Neutrophil (primary cell): Measurements from ENCODE around the gene NAT9.
A peak's percentile ranks its signal among the peaks of the same experiment; 100 is the strongest.

Experiments used
- H3K27ac ChIP-seq: fragments of 200-600 bp; sonication (generic); 2 replicates; pipeline ENCODE4 v1.5.1; 2016; ENCODE audit warnings: mild to moderate bottlenecking, moderate library complexity
- H3K27me3 ChIP-seq: fragments of 200-600 bp; sonication (generic); 2 replicates; pipeline ENCODE4 v1.6.0; 2016; ENCODE audit warnings: mild to moderate bottlenecking
- H3K36me3 ChIP-seq: fragments of 200-600 bp; sonication (generic); 2 replicates; pipeline ENCODE4 v1.5.1; 2017
- H3K4me1 ChIP-seq, 2 experiments: fragments of 200-600 bp in 1 of 2; sonication (generic) in 1 of 2; 1 replicate in 1 of 2; 2 replicates in 1 of 2; pipeline versions ENCODE4 v1.5.1 to v1.6.1; 2013 to 2016; ENCODE audit warnings: low read depth in 1 of 2, low read length in 1 of 2, mild to moderate bottlenecking in 1 of 2, moderate library complexity in 1 of 2; ENCODE audit not compliant: control insufficient read depth in 1 of 2, insufficient read depth in 1 of 2
- H3K4me3 ChIP-seq, 2 experiments: fragments of 200-600 bp in 1 of 2; sonication (generic) in 1 of 2; 1 replicate in 1 of 2; 2 replicates in 1 of 2; pipeline ENCODE4 v1.5.1; 2013 to 2016; ENCODE audit warnings: low read depth in 1 of 2, low read length in 1 of 2, mild to moderate bottlenecking in 1 of 2, moderate library complexity in 1 of 2
- H3K9me3 ChIP-seq: fragments of 200-600 bp; sonication (generic); 2 replicates; pipeline ENCODE4 v1.5.1; 2016
- CTCF ChIP-seq: fragments of 200-600 bp; sonication (generic); IDR thresholded peaks from 2 replicates; pipeline ENCODE4 v1.5.1; 2016; ENCODE audit warnings: antibody characterized with exemption

Gene NAT9

GRCh38 chr17:74790161-74791058 lies 14.3 kb upstream of the NAT9 start:
- peaks cover 38% of the 10 kb centered on the region for H3K36me3 ChIP-seq
- H3K27ac ChIP-seq, result peak overlapping the region; percentile 32
- peaks cover 23 to 31% of the 10 kb centered on the region in 2 experiments for H3K4me1 ChIP-seq
- no peak for TF ChIP-seq CTCF
- H3K4me3 ChIP-seq, result no peak overlapping the region
- H3K27me3 ChIP-seq, result no peaks in the 10 kb centered on the region
- no peaks in the 10 kb centered on the region for H3K9me3 ChIP-seq

- peaks cover 7% of the 10 kb centered on the region for H3K36me3 ChIP-seq
- H3K4me3 ChIP-seq, result no peak overlapping the region
- H3K9me3 ChIP-seq, result no peaks in the 10 kb centered on the region
- peak overlapping the region; percentile 52 for H3K27ac ChIP-seq
- peaks cover 30 to 44% of the 10 kb centered on the region in 2 experiments for H3K4me1 ChIP-seq
- TF ChIP-seq CTCF, result no peak
- no peaks in the 10 kb centered on the region for H3K27me3 ChIP-seq
These were observed 10.4 kb upstream of the NAT9 start for GRCh38 chr17:74786431-74787055.

GRCh38 chr17:74785981-74786360 lies 9.8 kb upstream of the NAT9 start:
- Histone ChIP-seq H3K36me3 (peaks cover 7% of the 10 kb centered on the region), H3K4me3 (no peak overlapping the region), H3K27me3 (no peaks in the 10 kb centered on the region), H3K9me3 (no peaks in the 10 kb centered on the region), H3K27ac (peak overlapping the region; percentile 52), H3K4me1 (peaks cover 31 to 44% of the 10 kb centered on the region in 2 experiments)
- no peak for TF ChIP-seq CTCF

GRCh38 chr17:74785096-74785980 lies 9.2 kb upstream of the NAT9 start:
- H3K27ac ChIP-seq, result peak overlapping the region; percentile 52
- no peak for TF ChIP-seq CTCF
- no peaks in the 10 kb centered on the region for H3K9me3 ChIP-seq
- H3K27me3 ChIP-seq, result no peaks in the 10 kb centered on the region
- H3K4me3 ChIP-seq, result no peak overlapping the region
- H3K4me1 ChIP-seq, result peaks cover 31 to 44% of the 10 kb centered on the region in 2 experiments
- peaks cover 7% of the 10 kb centered on the region for H3K36me3 ChIP-seq

GRCh38 chr17:74784125-74784810 lies 8.1 kb upstream of the NAT9 start:
- peaks cover 7% of the 10 kb centered on the region for H3K36me3 ChIP-seq
- H3K4me3 ChIP-seq, result no peak overlapping the region
- no peak overlapping the region for H3K27ac ChIP-seq
- H3K4me1 ChIP-seq, result peaks cover 40 to 50% of the 10 kb centered on the region in 2 experiments
- no peaks in the 10 kb centered on the region for H3K27me3 ChIP-seq
- no peaks in the 10 kb centered on the region for H3K9me3 ChIP-seq
- no peak for TF ChIP-seq CTCF
